Measurements from ENCODE around the gene MTERF1. TPM values are rescaled to one million over a fixed set of nuclear protein-coding genes. Genes with fewer than 3 reads are reported as not detected.

MTERF1 gene
- total RNA-seq, 2 donors from 2014 or later: 3.3 to 7.5 TPM

DNA sequence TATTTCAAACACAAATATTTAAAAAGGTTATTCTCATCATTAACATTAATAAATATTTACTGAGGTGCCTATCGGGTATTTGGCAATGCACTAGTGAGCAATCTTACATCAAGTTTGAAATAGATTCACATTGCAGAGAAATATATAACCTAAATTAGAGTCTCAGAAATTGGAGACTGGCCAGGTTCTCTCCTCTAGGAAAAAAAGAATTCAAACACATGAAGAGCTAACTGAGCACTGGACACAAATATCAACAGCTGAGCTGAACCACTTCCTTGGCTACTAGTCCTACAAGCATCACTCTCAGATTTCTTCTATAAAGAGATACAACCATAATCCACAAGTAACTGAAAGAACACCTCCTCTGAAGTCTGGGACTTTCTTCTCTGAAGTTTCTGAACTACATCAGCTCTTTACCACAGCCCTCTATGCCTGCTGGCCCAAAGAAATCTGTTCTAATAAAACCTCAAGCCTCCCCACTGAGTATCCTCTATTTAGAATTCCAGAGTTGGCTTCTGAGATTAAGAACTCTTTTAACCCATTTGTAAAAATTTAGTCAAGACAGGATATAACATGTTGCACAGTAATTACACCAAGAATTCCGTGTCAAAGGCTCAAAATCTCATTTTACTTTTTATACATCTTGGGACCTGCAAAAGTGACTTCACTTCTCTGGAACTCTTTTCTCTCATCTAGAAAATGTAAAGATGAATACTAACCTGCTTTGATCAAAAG, 45.2 kb downstream of the MTERF1 start:
- Histone ChIP-seq H3K4me3 (no peak overlapping the region), H3K27ac (no peak overlapping the region), H3K36me3 (replicated peaks in 1 of 2; ENCODE audit: insufficient read depth in 1 of 2, low read depth in 2 of 2) (no peaks in the 10 kb centered on the region), H3K27me3 (no peaks in the 10 kb centered on the region), H3K9me3 (no peaks in the 10 kb centered on the region), H3K4me1 (no peaks in the 10 kb centered on the region)
- no peak for DNase-seq
- intact Hi-C loops (cut with DNase I): no loop called here
- TF ChIP-seq POLR2A (IDR thresholded peaks at IDR 0.05): no peak
- TF ChIP-seq, protein P1, sequence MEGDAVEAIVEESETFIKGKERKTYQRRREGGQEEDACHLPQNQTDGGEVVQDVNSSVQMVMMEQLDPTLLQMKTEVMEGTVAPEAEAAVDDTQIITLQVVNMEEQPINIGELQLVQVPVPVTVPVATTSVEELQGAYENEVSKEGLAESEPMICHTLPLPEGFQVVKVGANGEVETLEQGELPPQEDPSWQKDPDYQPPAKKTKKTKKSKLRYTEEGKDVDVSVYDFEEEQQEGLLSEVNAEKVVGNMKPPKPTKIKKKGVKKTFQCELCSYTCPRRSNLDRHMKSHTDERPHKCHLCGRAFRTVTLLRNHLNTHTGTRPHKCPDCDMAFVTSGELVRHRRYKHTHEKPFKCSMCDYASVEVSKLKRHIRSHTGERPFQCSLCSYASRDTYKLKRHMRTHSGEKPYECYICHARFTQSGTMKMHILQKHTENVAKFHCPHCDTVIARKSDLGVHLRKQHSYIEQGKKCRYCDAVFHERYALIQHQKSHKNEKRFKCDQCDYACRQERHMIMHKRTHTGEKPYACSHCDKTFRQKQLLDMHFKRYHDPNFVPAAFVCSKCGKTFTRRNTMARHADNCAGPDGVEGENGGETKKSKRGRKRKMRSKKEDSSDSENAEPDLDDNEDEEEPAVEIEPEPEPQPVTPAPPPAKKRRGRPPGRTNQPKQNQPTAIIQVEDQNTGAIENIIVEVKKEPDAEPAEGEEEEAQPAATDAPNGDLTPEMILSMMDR (IDR thresholded peaks at IDR 0.05): no peak
- 52 to 57% methylated on average over 2 of the region's 2 CpGs for WGBS, 2 donors
- ATAC-seq: no peak

DNA sequence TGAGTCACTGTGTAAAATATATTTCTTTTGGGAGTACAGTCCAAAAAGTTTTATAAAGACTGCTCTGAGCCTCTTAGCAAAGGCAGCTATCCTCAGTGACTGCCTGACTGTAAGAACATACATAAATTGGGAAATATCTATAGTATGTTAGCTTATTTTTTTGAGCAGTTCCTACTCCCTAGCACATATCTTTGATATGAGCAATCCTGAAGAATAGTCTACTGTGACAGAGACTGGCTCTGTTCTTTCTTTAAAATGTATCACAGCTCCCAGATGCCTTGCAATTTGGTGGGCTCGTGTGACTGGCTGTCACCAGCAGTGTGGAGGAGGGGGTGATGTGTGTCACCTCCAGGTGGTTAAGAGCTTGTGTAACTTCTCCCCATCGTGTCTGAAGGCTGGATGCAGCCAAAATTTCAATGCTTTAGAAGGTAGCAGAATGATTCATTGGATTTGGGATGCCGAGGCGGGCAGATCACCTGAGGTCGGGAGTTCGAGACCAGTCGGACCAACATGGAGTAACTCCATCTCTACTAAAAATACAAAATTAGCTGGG, 47.9 kb downstream of the MTERF1 start:
- ATAC-seq: no peak
- DNase-seq: no peak
- no peak overlapping the region for H3K27ac ChIP-seq
- 71 to 85% methylated on average over 5 to 7 of the region's 7 CpGs for WGBS, 2 donors
- no peaks in the 10 kb centered on the region for H3K9me3 ChIP-seq
- no peak for TF ChIP-seq POLR2A (IDR thresholded peaks at IDR 0.05)
- TF ChIP-seq, protein P1 (IDR thresholded peaks at IDR 0.05): no peak
- no peaks in the 10 kb centered on the region for H3K36me3 ChIP-seq (replicated peaks in 1 of 2; ENCODE audit: insufficient read depth in 1 of 2, low read depth in 2 of 2)
- intact Hi-C loops (cut with DNase I): no loop called here
- H3K4me1 ChIP-seq: no peaks in the 10 kb centered on the region
- no peaks in the 10 kb centered on the region for H3K27me3 ChIP-seq
- H3K4me3 ChIP-seq: no peak overlapping the region

DNA sequence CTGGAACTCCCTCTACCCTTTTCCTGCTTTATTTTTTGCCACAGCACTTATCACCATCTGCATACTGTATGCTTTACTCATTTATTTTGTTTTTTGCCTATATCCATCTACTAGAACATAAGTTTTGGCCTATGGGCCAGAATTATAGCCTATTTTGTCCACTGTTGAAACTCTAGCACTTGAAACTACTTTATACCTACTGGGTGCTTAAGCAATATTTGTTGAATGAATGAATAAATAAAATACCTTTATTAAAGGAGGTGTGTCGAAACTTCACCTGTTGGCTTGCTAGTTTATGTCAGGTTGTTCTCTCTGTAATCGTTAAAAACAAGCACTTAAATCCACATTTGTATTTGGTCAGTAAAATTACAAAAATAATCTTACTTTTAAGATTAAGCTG, 53.3 kb downstream of the MTERF1 start:
- Histone ChIP-seq H3K9me3 (no peaks in the 10 kb centered on the region), H3K4me3 (no peak overlapping the region), H3K36me3 (replicated peaks in 1 of 2; ENCODE audit: insufficient read depth in 1 of 2, low read depth in 2 of 2) (no peaks in the 10 kb centered on the region), H3K27ac (no peak overlapping the region), H3K27me3 (no peaks in the 10 kb centered on the region), H3K4me1 (no peaks in the 10 kb centered on the region)
- intact Hi-C loops (cut with DNase I): no loop called here
- WGBS, 2 donors: 78 to 85% methylated on average over 2 of the region's 2 CpGs
- DNase-seq (no peak), ATAC-seq (no peak)
- TF ChIP-seq, protein P1 (IDR thresholded peaks at IDR 0.05): no peak
- TF ChIP-seq POLR2A (IDR thresholded peaks at IDR 0.05): no peak

DNA sequence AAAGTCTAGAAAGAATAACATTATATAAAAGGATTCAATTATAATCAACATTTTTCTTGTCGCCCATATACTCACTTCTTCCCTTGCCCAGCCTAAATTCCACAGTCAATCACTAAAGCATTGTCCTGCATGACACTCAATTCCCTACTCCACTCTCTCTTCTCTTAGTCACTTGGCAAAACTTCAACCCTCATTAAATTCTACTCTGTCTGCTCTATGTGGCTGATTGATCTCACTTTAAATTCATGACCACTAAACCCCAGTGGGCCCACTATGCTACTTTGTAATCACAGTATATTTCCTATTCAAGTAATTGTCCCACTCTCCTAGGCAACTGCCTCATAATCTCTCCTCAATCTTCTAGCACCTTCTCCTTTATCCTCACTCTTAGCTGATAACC, 54.1 kb downstream of the MTERF1 start:
- no peak for ATAC-seq

More for the DNA sequence above, 54.1 kb downstream of the MTERF1 start:
- 87 to 91% methylated on average over 1 of the region's 1 CpG for WGBS, 2 donors
- H3K4me1 ChIP-seq: no peaks in the 10 kb centered on the region
- no peak for DNase-seq
- TF ChIP-seq, protein P1 (IDR thresholded peaks at IDR 0.05): no peak
- TF ChIP-seq POLR2A (IDR thresholded peaks at IDR 0.05): no peak
- no peaks in the 10 kb centered on the region for H3K9me3 ChIP-seq
- intact Hi-C loops (cut with DNase I): no loop called here
- no peak overlapping the region for H3K27ac ChIP-seq
- no peaks in the 10 kb centered on the region for H3K27me3 ChIP-seq
- H3K4me3 ChIP-seq: no peak overlapping the region
- H3K36me3 ChIP-seq (replicated peaks in 1 of 2; ENCODE audit: insufficient read depth in 1 of 2, low read depth in 2 of 2): no peaks in the 10 kb centered on the region

Measured in body of pancreas (tissue), 4 donors.